Measurements from ENCODE around the gene WASHC2A. TPM values are rescaled to one million over a fixed set of nuclear protein-coding genes. Genes with fewer than 3 reads are reported as not detected.
"Not testable (repeated sequence)": the region's sequence is repeated elsewhere in the genome, so short reads cannot be mapped to it uniquely, and the experiment has no call there.

The WASHC2A gene
- total RNA-seq, 1 experiment from 2014 or later, result 26.1 TPM

- no peak for DNase-seq (ENCODE audit: low read depth)
Observed at GRCh38 chr10:50063100-50063499, 4.7 kb upstream of the WASHC2A start.

GRCh38 chr10:50068352-50068659, 552 bp downstream of the WASHC2A start:
- DNase-seq (ENCODE audit: low read depth), result not testable (repeated sequence)

GRCh38 chr10:50075139-50075538, 7.4 kb downstream of the WASHC2A start:
- not testable (repeated sequence) for DNase-seq (ENCODE audit: low read depth)

GRCh38 chr10:50075544-50075943, 7.8 kb downstream of the WASHC2A start:
- not testable (repeated sequence) for DNase-seq (ENCODE audit: low read depth)

- DNase-seq (ENCODE audit: low read depth), result not testable (repeated sequence)
Observed at GRCh38 chr10:50091304-50091703, 23.6 kb downstream of the WASHC2A start.

GRCh38 chr10:50092928-50093327, 25.2 kb downstream of the WASHC2A start:
- not testable (repeated sequence) for DNase-seq (ENCODE audit: low read depth)

- not testable (repeated sequence) for DNase-seq (ENCODE audit: low read depth)
Observed at GRCh38 chr10:50094630-50095029, 26.9 kb downstream of the WASHC2A start.

GRCh38 chr10:50095402-50095801, 27.6 kb downstream of the WASHC2A start:
- DNase-seq (ENCODE audit: low read depth), result not testable (repeated sequence)

GRCh38 chr10:50096722-50097121, 29.0 kb downstream of the WASHC2A start:
- not testable (repeated sequence) for DNase-seq (ENCODE audit: low read depth)

- not testable (repeated sequence) for DNase-seq (ENCODE audit: low read depth)
Observed at GRCh38 chr10:50098645-50099044, 30.9 kb downstream of the WASHC2A start.

- not testable (repeated sequence) for DNase-seq (ENCODE audit: low read depth)
Observed at GRCh38 chr10:50101139-50101582, 33.4 kb downstream of the WASHC2A start.

GRCh38 chr10:50101747-50102146, 34.0 kb downstream of the WASHC2A start:
- not testable (repeated sequence) for DNase-seq (ENCODE audit: low read depth)

GRCh38 chr10:50102267-50102666, 34.5 kb downstream of the WASHC2A start:
- not testable (repeated sequence) for DNase-seq (ENCODE audit: low read depth)

GRCh38 chr10:50108999-50109698, 41.4 kb downstream of the WASHC2A start:
- DNase-seq (ENCODE audit: low read depth), result not testable (repeated sequence)

- not testable (repeated sequence) for DNase-seq (ENCODE audit: low read depth)
Observed at GRCh38 chr10:50112419-50113112, 44.8 kb downstream of the WASHC2A start.

GRCh38 chr10:50126765-50127164, 59.0 kb downstream of the WASHC2A start:
- not testable (repeated sequence) for DNase-seq (ENCODE audit: low read depth)

GRCh38 chr10:50127770-50128292, 60.1 kb downstream of the WASHC2A start:
- not testable (repeated sequence) for DNase-seq (ENCODE audit: low read depth)

GRCh38 chr10:50131245-50131965, 63.7 kb downstream of the WASHC2A start:
- DNase-seq (ENCODE audit: low read depth), result peak; percentile 3

- DNase-seq (ENCODE audit: low read depth), result not testable (repeated sequence)
Observed at GRCh38 chr10:50132322-50132721, 64.6 kb downstream of the WASHC2A start.

GRCh38 chr10:50132841-50133240, 65.1 kb downstream of the WASHC2A start:
- not testable (repeated sequence) for DNase-seq (ENCODE audit: low read depth)

GRCh38 chr10:50143512-50144174, 75.9 kb downstream of the WASHC2A start:
- DNase-seq (ENCODE audit: low read depth), result not testable (repeated sequence)

Data from HT1080 (cell line).